ENCODE data around the gene RAB24. TPM values are rescaled to one million over a fixed set of nuclear protein-coding genes. Genes with fewer than 3 reads are reported as not detected.

The RAB24 gene
- total RNA-seq, 1 experiment from 2014 or later: 37.2 TPM

GRCh38 chr5:177269976-177270375 lies 33.5 kb downstream of the RAB24 start:
- no peaks in the 10 kb centered on the region for H3K9me3 ChIP-seq (ENCODE audit: control insufficient read depth, insufficient read depth, low read depth, low read length)
- ChIA-PET CTCF (no interaction called here), POLR2A (no interaction called here)
- H3K27me3 ChIP-seq (ENCODE audit: control insufficient read depth, insufficient read depth, low read length): no peaks in the 10 kb centered on the region
- no peaks in the 10 kb centered on the region for H3K4me1 ChIP-seq (ENCODE audit: control insufficient read depth, insufficient read depth, low read length)
- no peak overlapping the region for H3K27ac ChIP-seq (ENCODE audit: low read length)
- no peak for DNase-seq (ENCODE audit: low read depth, low spot score)
- intact Hi-C loops (cut with micrococcal nuclease; ENCODE audit: unreplicated experiment): no loop called here
- in situ Hi-C loops (cut with HindIII; ENCODE audit: low pct_unique_long_range_greater_than_20kb, low sequenced_read_pairs): no loop called here
- H3K4me3 ChIP-seq (ENCODE audit: low read depth in 2 of 2, low read length in 2 of 2): no peak overlapping the region
- no TSS peak for BruUV-seq (replicated peaks)
- H3K36me3 ChIP-seq (ENCODE audit: control insufficient read depth, insufficient read depth, low read length): peaks cover 21% of the 10 kb centered on the region
- TF ChIP-seq POLR2AphosphoS5 (IDR thresholded peaks at IDR 0.05; ENCODE audit: low read depth, low read length) (no peak), SIN3A (IDR thresholded peaks at IDR 0.05; ENCODE audit: borderline replicate concordance, insufficient read depth, low read depth, low read length) (no peak), CTCF (IDR thresholded peaks at IDR 0.05) (no peak), TCF7L2 (IDR thresholded peaks at IDR 0.05; ENCODE audit: low read depth, low read length) (no peak)
- TF ChIP-seq, protein P1, sequence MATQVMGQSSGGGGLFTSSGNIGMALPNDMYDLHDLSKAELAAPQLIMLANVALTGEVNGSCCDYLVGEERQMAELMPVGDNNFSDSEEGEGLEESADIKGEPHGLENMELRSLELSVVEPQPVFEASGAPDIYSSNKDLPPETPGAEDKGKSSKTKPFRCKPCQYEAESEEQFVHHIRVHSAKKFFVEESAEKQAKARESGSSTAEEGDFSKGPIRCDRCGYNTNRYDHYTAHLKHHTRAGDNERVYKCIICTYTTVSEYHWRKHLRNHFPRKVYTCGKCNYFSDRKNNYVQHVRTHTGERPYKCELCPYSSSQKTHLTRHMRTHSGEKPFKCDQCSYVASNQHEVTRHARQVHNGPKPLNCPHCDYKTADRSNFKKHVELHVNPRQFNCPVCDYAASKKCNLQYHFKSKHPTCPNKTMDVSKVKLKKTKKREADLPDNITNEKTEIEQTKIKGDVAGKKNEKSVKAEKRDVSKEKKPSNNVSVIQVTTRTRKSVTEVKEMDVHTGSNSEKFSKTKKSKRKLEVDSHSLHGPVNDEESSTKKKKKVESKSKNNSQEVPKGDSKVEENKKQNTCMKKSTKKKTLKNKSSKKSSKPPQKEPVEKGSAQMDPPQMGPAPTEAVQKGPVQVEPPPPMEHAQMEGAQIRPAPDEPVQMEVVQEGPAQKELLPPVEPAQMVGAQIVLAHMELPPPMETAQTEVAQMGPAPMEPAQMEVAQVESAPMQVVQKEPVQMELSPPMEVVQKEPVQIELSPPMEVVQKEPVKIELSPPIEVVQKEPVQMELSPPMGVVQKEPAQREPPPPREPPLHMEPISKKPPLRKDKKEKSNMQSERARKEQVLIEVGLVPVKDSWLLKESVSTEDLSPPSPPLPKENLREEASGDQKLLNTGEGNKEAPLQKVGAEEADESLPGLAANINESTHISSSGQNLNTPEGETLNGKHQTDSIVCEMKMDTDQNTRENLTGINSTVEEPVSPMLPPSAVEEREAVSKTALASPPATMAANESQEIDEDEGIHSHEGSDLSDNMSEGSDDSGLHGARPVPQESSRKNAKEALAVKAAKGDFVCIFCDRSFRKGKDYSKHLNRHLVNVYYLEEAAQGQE (IDR thresholded peaks at IDR 0.05; ENCODE audit: insufficient read depth in 1 of 2, low read depth in 2 of 2, low read length in 1 of 2): no peak
- ATAC-seq: no peak

DNA sequence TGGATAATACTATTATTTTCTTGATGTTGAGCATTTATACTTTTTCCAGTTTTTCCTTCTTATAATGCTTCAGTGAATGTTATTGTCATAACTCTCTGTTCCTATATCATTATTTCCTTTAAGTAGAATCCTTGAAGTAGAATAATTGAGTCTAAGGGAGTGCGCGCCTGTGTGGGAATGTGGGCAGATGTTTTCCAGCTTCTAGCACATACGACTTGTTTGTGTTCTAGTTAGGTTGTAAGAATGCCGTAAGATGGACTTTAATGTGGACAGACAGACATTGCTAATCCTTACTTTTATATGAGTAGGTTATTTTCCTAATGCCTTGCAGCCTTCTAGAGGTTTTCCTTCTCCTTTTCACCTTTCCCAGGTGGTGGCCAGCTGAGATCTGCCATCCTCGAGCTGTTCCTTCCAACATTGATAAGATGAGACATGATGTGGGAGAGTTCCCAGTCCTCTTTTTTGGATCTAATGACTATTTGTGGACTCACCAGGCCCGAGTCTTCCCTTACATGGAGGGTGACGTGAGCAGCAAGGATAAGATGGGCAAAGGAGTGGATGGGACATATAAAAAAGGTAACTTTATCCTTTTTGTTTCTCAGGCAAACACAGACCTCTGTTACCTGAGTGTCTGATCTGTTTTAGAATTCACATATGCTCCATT lies 34.2 kb downstream of the RAB24 start:
- no peak overlapping the region for H3K27ac ChIP-seq (ENCODE audit: low read length)
- ATAC-seq: no peak
- DNase-seq (ENCODE audit: low read depth, low spot score): no peak
- H3K36me3 ChIP-seq (ENCODE audit: control insufficient read depth, insufficient read depth, low read length): peaks cover 21% of the 10 kb centered on the region
- no peaks in the 10 kb centered on the region for H3K4me1 ChIP-seq (ENCODE audit: control insufficient read depth, insufficient read depth, low read length)
- ChIA-PET CTCF (no interaction called here), POLR2A (no interaction called here)
- H3K4me3 ChIP-seq (ENCODE audit: low read depth in 2 of 2, low read length in 2 of 2): no peak overlapping the region
- no TSS peak for BruUV-seq (replicated peaks)
- H3K27me3 ChIP-seq (ENCODE audit: control insufficient read depth, insufficient read depth, low read length): no peaks in the 10 kb centered on the region
- H3K9me3 ChIP-seq (ENCODE audit: control insufficient read depth, insufficient read depth, low read depth, low read length): no peaks in the 10 kb centered on the region
- no peak for TF ChIP-seq TCF7L2 (IDR thresholded peaks at IDR 0.05; ENCODE audit: low read depth, low read length)
- no peak for TF ChIP-seq POLR2AphosphoS5 (IDR thresholded peaks at IDR 0.05; ENCODE audit: low read depth, low read length)
- TF ChIP-seq SIN3A (IDR thresholded peaks at IDR 0.05; ENCODE audit: borderline replicate concordance, insufficient read depth, low read depth, low read length): no peak
- TF ChIP-seq, protein P1 (IDR thresholded peaks at IDR 0.05; ENCODE audit: insufficient read depth in 1 of 2, low read depth in 2 of 2, low read length in 1 of 2): no peak
- no peak for TF ChIP-seq CTCF (IDR thresholded peaks at IDR 0.05)
- in situ Hi-C loops (cut with HindIII; ENCODE audit: low pct_unique_long_range_greater_than_20kb, low sequenced_read_pairs): no loop called here
- intact Hi-C loops (cut with micrococcal nuclease; ENCODE audit: unreplicated experiment): no loop called here

All from Panc1 (cell line).